GM21526 (cell line): ENCODE results near the gene CSF2.

Experiments
- ATAC-seq: cut with Tn5 transposase; IDR thresholded peaks from one replicate; pipeline ENCODE4 v1.9.1; 2021; ENCODE audit warnings: moderate library complexity; ENCODE audit not compliant: unreplicated experiment, low FRiP score

The CSF2 gene

DNA sequence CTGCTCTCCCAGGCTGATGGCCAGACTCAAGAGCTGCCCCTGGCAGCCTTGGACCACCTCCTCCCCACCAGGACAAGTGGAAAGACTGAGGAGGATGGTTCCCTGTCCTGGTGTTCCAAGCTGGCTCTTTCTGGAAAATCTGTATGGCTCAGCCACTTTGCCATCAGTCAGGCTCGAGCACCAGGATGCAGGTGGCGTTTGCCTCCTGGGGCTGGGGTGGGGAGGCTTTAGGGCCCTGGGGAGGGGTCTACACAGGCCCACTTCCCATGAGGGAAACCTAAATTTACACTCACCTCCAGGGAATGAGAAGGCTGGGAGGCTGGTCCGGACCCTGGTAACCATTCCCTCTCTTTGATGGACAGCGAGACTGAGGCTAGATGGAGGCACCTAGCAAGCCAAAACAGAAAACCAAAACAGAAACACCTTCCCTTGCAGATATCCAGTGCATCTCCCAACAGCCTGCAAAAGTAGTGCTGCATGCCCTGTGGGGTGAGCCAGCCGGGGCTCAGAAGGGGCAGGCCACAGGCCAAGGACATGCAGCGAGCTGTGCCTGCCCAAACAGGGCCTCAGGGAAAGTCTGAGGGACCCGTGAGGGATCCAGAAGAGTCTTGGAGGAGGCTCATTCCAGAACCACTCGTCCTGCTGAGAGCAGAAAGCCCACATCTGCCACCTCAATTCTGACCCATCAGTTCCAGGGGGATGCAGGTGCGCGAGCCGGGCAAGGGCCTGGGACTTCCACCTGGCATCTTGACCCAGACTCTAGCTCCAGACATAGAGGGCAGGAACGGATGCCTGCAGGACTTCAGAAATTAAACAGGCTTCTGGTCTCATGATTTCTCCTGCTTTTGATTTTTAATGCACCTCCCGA lies 5.4 kb upstream of the CSF2 start:
- ATAC-seq: no peak

DNA sequence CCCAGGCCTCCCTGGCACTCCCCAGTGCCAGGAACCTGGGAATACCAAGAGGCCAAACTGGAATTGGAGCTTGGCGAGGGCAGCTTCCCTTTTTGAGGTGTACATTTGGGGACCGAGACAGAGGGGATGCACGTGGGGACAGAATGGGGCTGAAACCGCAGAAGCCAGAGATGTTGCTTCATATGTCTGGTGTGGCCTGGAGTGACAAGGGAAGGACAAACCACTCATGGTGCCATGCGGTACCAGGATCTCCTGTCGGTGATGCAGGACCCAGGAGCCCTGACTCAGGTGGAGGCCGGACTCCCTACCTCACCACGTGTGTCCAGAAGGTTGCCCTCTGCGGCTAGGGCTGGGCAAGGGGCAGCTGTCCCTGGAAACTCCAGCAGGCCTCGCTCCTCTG lies 4.0 kb upstream of the CSF2 start:
- no peak for ATAC-seq

DNA sequence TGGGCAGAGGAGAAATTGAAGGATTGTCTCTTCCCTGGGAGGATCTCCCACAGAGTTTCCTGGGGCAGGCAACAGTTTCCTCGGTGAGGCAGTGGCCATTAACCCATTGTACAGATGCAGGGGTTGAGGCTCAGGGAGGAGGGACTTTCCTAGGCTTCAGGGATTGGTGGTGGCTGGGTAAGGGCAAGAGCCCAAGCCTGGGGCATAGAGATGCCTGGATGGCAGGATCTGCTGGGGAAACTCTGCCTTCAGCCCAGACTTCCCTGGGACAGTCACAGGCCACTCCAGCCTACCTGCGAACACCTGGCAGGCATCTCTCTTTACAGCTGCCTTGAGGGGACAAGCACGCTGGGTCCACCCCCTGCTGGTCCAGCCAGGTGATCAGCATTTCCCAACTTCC lies 3.6 kb upstream of the CSF2 start:
- ATAC-seq: no peak

DNA sequence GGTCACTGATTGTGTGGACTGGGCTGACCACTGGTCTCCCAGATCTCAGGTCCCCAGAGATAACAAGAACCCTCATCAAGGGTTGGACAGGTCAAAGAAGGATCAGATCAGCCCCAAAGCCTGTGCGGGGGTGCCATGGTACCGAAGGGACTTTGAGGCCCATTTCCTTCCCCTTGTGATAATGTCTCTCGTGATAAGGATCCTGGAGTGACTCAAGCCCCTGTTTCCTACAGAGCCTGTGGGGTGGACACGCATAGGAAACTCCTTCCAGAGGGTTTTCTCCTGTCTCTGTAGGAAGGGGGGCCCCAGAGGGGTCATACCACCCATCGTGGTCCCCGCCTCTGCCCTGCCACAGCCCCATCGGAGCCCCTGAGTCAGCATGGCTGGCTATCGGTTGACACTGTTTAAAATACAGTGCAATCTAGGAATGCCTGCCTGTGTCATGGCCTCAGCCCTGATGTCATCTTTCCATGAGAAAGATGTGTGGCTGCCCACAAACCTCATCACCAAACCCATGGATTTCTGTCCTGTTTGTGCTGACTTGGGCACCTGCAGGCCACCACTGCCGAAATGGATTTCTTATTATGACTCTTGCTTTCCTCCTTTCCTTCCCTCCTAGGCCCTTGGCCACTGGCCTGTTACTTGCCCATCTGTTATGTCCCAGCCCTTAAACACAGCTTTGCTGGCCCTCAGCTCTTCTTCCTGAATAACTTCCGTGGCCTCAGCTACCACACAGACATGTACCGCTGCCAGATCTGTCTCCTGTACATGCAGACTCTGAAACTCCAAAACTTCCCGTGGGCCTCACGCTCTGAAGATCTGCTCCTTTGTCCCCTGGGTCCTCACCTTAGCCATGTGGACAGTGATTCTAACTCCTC lies 2.9 kb upstream of the CSF2 start:
- ATAC-seq: no peak

DNA sequence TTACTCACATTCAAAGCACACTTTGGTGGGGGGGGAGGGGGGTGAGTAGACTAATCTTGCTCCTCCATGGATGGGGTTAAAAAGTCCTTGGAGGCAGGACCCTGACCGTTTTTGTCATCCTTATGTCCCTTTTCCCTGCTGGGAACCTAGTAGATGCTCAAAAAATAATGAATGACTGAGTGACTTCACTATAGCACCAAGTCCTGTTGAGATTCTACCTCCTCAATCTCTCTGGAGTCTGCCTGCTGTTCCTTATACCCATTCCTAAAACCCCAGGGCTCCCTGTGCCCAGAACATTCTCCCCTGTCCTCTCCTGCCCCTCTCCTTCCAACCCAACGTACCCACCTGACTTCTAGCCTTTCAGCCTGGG lies 2.3 kb upstream of the CSF2 start:
- no peak for ATAC-seq

DNA sequence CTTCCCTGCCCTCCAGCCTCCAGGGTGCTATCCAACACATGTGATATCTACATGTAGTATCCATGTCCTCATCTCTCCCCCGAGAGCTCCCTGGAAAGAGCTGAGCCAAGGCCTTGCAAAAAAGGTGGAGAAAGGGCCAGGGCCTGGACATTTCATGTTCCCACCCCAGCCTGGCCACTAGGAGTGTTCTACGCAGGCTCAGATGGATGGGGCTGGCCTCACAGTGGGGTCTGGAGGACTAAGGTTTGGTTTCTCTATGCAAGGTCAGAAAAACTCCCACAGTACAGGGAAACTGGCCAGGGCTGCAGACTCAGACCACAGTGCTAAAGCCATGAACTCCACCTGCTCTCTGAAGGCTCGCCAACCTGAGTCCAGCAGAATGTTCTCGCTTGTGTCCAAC lies 1.5 kb upstream of the CSF2 start:
- ATAC-seq: no peak

DNA sequence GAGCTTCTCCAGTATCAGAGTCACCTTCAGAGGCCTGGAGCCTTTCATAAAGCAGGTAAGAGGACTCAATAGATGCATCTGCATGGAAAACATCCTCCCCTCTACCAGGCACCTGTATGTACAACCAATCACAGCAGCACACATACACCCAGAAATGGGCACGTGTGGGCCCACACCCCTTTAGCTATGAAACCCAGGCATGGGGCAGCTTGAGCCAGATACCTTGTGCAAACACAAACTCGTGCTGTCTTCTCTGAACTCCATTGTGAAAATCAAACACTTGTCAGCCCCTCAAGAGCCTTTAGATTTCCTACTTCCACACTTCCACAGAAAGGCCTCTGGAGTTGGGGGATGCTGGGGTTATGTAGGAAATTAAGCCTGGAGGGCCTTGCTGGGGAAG lies 1.1 kb upstream of the CSF2 start:
- no peak for ATAC-seq

DNA sequence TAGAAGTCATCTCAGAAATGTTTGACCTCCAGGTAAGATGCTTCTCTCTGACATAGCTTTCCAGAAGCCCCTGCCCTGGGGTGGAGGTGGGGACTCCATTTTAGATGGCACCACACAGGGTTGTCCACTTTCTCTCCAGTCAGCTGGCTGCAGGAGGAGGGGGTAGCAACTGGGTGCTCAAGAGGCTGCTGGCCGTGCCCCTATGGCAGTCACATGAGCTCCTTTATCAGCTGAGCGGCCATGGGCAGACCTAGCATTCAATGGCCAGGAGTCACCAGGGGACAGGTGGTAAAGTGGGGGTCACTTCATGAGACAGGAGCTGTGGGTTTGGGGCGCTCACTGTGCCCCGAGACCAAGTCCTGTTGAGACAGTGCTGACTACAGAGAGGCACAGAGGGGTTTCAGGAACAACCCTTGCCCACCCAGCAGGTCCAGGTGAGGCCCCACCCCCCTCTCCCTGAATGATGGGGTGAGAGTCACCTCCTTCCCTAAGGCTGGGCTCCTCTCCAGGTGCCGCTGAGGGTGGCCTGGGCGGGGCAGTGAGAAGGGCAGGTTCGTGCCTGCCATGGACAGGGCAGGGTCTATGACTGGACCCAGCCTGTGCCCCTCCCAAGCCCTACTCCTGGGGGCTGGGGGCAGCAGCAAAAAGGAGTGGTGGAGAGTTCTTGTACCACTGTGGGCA lies 642 bp downstream of the CSF2 start:
- ATAC-seq: no peak

DNA sequence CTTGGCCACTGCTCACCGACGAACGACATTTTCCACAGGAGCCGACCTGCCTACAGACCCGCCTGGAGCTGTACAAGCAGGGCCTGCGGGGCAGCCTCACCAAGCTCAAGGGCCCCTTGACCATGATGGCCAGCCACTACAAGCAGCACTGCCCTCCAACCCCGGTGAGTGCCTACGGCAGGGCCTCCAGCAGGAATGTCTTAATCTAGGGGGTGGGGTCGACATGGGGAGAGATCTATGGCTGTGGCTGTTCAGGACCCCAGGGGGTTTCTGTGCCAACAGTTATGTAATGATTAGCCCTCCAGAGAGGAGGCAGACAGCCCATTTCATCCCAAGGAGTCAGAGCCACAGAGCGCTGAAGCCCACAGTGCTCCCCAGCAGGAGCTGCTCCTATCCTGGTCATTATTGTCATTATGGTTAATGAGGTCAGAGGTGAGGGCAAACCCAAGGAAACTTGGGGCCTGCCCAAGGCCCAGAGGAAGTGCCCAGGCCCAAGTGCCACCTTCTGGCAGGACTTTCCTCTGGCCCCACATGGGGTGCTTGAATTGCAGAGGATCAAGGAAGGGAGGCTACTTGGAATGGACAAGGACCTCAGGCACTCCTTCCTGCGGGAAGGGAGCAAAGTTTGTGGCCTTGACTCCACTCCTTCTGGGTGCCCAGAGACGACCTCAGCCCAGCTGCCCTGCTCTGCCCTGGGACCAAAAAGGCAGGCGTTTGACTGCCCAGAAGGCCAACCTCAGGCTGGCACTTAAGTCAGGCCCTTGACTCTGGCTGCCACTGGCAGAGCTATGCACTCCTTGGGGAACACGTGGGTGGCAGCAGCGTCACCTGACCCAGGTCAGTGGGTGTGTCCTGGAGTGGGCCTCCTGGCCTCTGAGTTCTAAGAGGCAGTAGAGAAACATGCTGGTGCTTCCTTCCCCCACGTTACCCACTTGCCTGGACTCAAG lies 1.5 kb downstream of the CSF2 start:
- ATAC-seq: no peak

DNA sequence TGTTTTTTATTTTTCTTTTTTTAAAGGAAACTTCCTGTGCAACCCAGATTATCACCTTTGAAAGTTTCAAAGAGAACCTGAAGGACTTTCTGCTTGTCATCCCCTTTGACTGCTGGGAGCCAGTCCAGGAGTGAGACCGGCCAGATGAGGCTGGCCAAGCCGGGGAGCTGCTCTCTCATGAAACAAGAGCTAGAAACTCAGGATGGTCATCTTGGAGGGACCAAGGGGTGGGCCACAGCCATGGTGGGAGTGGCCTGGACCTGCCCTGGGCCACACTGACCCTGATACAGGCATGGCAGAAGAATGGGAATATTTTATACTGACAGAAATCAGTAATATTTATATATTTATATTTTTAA lies 2.1 kb downstream of the CSF2 start:
- no peak for ATAC-seq

DNA sequence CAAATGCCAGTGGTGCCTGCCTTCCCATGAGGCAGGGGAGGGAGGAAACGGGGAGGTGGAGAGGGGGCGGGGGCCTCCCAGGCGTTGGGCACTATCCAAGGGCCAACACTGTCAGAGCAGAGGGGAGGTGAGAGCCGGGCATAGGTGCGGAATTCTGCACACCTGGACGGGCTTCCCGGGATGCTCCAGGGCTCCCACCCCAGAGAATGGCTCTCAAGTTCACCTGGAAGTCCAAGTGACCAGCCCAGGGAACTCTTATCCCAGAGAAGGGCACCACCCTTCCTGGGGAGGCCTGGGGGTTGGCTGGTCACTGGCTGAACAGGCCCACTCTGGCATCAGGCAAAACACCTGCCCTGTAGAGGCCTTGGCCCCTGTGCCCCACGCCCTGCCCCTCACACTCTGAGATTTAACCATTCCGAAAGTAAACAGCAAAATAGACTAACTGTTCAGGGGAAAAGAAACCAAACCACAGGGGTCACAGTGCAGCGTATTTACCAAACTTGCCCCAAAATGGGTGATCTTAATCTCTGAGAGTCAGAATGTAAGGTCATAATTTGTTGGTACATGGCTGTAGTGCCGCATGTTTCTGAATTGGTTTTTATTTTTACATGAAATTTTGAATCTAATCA lies 2.7 kb downstream of the CSF2 start:
- no peak for ATAC-seq

DNA sequence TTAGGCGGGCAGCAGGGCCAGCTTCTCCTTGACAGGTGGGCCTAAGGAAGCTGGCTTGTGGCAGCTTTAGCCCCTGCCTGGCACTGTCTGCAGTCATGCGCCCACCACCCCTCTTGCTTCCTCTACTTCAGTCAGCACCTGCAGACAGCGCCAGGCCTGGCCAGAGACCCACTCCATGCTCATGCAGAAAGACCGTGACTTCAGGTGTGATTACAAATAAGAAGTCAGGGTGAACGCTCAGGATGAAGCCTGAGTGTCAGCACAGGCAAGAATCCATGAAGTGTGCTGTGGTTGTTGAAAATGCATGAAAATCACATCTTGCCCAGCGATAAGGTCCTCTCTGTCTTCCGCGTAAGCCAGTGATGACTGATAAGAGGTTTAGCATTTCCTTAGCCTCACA lies 3.4 kb downstream of the CSF2 start:
- no peak for ATAC-seq

DNA sequence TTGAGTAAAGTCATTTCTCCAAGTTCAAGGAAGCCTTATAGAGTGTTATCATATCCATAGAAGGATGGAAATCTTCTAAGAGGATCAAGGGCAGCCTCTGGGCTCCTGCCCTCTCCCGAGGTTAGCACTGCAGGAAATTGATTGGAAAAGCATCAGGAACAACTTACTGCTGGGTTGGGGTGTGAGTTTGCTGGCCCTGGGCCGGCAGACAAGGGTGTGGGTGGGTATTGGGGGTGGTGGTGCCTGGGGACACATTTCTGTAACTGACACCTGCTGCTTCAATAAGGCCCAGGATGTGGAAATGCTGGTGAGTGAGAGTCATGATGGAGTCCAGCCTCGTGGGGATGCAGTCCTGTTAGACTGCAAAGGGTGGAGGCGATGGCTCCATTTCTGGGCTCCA lies 5.5 kb downstream of the CSF2 start:
- ATAC-seq: no peak

DNA sequence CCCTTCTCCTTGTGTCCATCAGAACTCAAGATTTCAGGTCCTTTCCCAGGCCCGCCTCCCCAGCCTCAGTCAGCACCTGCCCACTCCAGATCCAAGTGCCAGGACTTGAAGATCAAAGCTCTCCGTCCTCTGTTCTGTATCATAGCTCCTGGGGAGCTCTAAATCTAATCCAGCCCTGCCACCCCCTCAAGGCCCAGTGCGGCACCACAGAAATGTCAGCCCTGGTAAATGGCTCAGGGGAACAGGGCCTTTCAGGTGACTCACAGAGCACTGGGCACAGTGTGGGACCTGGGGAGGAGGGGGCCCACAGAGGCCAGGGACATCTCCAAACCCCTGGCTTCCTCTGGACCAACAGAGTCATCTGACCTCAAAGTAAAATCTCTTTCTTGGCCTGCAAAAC lies 6.0 kb downstream of the CSF2 start:
- ATAC-seq: no peak

DNA sequence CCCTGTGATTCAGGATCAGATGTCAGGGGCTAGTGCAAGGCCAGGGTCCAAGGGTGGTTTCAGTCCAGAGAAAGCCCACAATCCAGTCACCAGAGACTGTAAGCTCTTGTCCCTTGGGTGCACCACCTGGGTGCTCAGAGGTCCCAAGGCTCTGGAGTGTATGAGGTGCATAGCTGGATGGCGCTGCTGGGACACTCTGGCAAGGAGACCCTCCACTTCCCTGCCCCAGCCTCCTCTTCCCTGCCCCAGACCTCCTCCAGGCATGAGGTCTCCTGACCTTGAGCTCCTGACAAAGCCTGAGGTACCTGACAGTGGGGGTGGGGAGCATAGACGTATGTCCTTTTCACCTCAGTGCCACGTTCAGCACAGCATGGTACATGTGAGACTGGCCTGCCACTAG lies 7.0 kb downstream of the CSF2 start:
- no peak for ATAC-seq

DNA sequence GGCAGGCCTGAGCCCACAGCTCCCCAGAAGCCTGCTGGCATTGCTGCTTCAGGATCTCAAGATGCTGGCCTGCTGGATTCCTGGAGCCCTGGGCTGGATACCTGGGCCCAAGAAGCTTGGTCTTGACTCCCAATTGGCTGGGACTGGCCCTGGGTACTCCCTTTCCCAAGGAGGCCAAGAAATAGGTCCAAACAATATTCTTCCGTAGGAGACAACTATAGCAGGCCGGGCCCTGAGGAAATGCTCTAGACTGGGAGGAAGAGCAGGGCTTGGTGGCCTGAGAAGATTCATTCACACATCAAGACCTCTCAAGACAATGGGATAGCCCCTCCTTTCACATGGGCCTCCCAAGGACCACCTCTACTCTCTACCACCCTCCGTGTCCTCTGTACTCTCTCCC lies 7.9 kb downstream of the CSF2 start:
- ATAC-seq: no peak

DNA sequence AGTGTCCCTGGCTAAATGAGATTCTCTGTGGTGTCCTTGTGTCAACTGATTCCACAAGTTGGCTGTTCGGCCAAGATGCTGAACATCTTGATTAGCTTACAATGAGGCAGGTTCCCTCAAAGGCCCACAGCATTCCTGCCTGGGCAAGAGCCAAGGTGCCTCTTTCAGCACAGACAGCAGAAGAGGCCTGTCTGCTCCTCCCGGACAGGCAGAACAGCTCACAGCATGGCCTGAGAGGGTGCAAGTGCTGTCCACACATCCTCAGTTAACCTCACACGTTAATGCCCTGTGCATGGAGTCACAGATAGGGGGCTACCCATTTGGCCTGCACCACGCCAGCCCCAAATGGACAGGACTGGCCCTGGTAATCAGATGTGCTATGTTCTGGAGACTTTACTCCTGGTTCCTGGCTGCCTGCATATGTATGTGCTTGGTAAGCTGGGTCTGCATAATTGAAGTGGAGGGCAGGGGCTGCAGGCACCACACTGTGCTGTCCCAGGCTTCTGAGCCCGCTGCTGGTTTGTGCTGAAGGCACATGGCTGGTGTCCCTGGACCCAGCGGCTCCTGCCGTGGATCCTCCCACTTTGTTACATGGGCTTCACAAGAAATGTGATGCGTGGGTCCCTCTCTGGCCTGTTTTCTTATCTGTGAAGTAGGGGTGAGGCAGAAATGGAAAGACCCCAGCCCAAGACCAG lies 8.9 kb downstream of the CSF2 start:
- no peak for ATAC-seq

DNA sequence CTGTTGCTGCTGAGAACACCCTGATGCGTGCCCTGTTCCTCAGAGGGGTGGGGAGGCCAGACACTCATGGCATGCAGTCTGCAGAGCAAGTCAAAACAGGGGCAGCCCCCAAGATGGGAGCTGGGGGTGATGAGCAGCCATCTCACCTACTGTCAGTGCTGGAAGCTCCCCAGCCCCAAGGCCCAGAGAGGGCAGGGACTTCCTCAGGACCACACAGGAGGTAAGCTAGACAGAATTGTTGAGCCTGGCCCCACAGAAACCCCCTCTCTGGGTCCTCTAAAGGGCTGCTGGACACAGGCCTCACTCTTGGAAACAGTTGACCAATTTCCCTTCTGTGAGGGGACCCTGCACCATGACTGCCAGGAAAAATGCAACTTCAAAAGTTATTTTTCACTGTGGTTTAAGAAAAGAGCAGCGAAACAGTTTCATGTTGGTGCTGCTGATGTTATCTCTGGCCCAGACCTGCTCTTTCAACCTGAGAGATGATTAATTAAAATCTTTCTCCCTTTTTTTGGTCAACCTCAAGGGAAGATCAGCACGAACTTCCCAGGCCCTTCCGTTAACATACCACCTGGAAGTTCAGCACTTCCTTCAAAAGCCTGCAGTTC lies 9.6 kb downstream of the CSF2 start:
- no peak for ATAC-seq

DNA sequence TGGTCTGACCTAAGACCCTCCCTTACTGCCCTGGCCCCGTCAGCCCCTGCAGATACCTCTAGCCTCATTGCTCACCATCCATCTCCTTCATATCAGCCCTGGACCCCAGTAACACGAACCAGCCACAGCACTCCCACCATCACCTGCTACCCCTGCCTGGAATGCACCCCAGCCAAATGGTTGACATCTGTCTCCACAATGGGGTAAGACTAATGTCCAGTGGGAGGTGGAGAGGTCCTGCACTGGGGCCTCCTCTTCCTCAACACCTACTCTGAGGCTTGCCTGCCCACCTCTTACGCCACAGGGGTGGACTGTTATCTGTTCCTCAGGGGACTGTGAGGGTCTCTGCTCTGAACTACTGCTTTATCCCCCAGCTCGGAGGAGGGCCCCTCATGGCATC lies 12.1 kb downstream of the CSF2 start:
- ATAC-seq: no peak
